Heart left ventricle (tissue), 16 donors: ENCODE data around the gene KIAA0825. TPM values are rescaled to one million over a fixed set of nuclear protein-coding genes. Genes with fewer than 3 reads are reported as not detected.

Source experiments
- ATAC-seq, 4 donors: fragments of 200-7000 bp; cut with Tn5 transposase; one replicate each; pipeline ENCODE4 v1.9.1; 2020 to 2022; ENCODE audit warnings: moderate library complexity in 4 of 4, mild to moderate bottlenecking in 3 of 4, moderate number of reproducible peaks in 1 of 4
- DNase-seq, 5 donors: peaks; one replicate each; pipeline ENCODE4 v3.0.0-alpha.2; 2020
- H3K27ac ChIP-seq, 12 donors: fragments of 200-600 bp; sonication (generic) in 4 of 12; one replicate each; pipeline versions ENCODE4 v1.5.0 to v1.8.0; 2016 to 2022; ENCODE audit warnings: mild to moderate bottlenecking in 2 of 12
- H3K27me3 ChIP-seq, 9 donors: fragments of 200-600 bp; sonication (generic) in 2 of 9; one replicate each; pipeline versions ENCODE4 v1.5.1 to v1.8.0; 2016 to 2022; ENCODE audit warnings: mild to moderate bottlenecking in 3 of 9
- H3K36me3 ChIP-seq, 9 donors: fragments of 200-600 bp; sonication (generic) in 2 of 9; one replicate each; pipeline versions ENCODE4 v1.5.0 to v1.8.0; 2018 to 2022; ENCODE audit warnings: mild to moderate bottlenecking in 2 of 9
- H3K4me1 ChIP-seq, 12 donors: fragments of 200-600 bp; sonication (generic) in 4 of 12; one replicate each; pipeline versions ENCODE4 v1.5.0 to v1.8.0; 2016 to 2022; ENCODE audit warnings: mild to moderate bottlenecking in 3 of 12
- H3K4me3 ChIP-seq, 12 donors: fragments of 200-600 bp; sonication (generic) in 4 of 12; one replicate each; pipeline versions ENCODE4 v1.5.0 to v1.8.0; 2017 to 2022; ENCODE audit warnings: mild to moderate bottlenecking in 9 of 12, moderate library complexity in 4 of 12
- H3K9me3 ChIP-seq, 12 donors: fragments of 200-600 bp; sonication (generic) in 4 of 12; one replicate each; pipeline versions ENCODE4 v1.5.0 to v1.8.0; 2016 to 2022; ENCODE audit warnings: mild to moderate bottlenecking in 1 of 12
- POLR2A ChIP-seq, 2 donors: fragments of 450-650 bp; IDR thresholded peaks; one replicate each; pipeline ENCODE4 v1.6.1; 2017; ENCODE audit warnings: antibody characterized with exemption in 2 of 2, mild to moderate bottlenecking in 2 of 2, moderate library complexity in 2 of 2
- WGBS, 4 donors: extraction: QIAGEN DNeasy Blood & Tissue Kit in 2 of 4; methylation state at CpG; one replicate each; pipeline versions ENCODE4 v1.1.5 to v1.1.7; 2013 to 2018; 5-methylcytosine and 5-hydroxymethylcytosine counted together
- intact Hi-C, 10 donors: fragments of 100-400 bp; cut with DNase I; formaldehyde crosslinking; loops; one replicate each; pipeline versions ENCODE4 v1.11.1 to v1.14.2; 2022
- polyA plus RNA-seq, 2 donors: library from polyadenylated mRNA; stranded (reverse); fragments of 200-250 nt; gene quantifications; one replicate each; pipeline ENCODE4 v1.2.3, GENCODE V29; 2013
- total RNA-seq, 9 donors: library from RNA; depleted of rRNA in 2 of 9; stranded (reverse); fragments of >200 nt in 2 of 9; fragmentation: NEBNext Ultra II Directional in 3 of 9; extraction: Animal tissue kit (Norgen Biotek cat#: 25700) in 3 of 9; gene quantifications; one replicate each; pipeline versions ENCODE4 v1.1.0 to v1.2.4, GENCODE V29; 2016 to 2023
- TF ChIP-seq, protein P1 (sequence below), 12 donors: fragments of 200-600 bp; sonication (generic) in 4 of 12; IDR thresholded peaks; one replicate each; pipeline versions ENCODE4 v1.5.0 to v1.8.0; 2018 to 2022; ENCODE audit warnings: antibody characterized with exemption in 12 of 12, mild to moderate bottlenecking in 5 of 12
- donor health status: ischemic (EF 13 %, LVEDD 7.1; RV severe dilation, severe dysfunction).
- donor health status: healthy with polysubstance abuse.
- donor health status: DM: no; HTN: yes; CAD: no.
- donor health status: DM: no; HTN: no; CAD: no.
- donor health status: ischemic (EF 25% LVEDD 6.9; RV normal size, moderate dysfunction).
- donor health status: ischemic (EF 25% LVEDD 5.7; RV mildly dilated, moderate dysfunction).
- donor health status: healthy.
- donor health status: DM: yes; HTN: yes; CAD: no.
- donor health status: ischemic (EF 35%, LVEDD 5.7; RV mildly dilated, moderate dysfunction).
- donor health status: nonischemic (EF 11% LVEDD 7.7; RV severe dilation, severe dysfunction).
- donor health status: DM: yes; HTN: yes; CAD: no.
- donor health status: PGD.
- donor health status: ischemic (EF 29% LVEDD 5.4; RV normal size, mild dysfunction).
- donor health status: nonischemic (EF 23%, LVEDD 6.1; RV moderate dilation, normal function).

The KIAA0825 gene
- total and polyA plus RNA-seq, 11 donors = 0.27 to 4.1 (median 2.4) TPM

- 84 to 89% (median 85%) methylated on average over 3 of the region's 3 CpGs for WGBS, 4 donors
- no peak overlapping the region for H3K4me3 ChIP-seq
- no peaks in the 10 kb centered on the region for H3K9me3 ChIP-seq
- no peaks in the 10 kb centered on the region for H3K27me3 ChIP-seq
- ATAC-seq (no peak), DNase-seq (no peak)
- H3K27ac ChIP-seq = no peak overlapping the region
- no peaks in the 10 kb centered on the region for H3K4me1 ChIP-seq
- intact Hi-C loops = loop anchor here in 1 of 10 donors (10.0 kb wide), 1 partner anchor 341 kb away; no protein-coding TSS in a partner anchor
- H3K36me3 ChIP-seq = no peaks in the 10 kb centered on the region
- TF ChIP-seq, protein P1, sequence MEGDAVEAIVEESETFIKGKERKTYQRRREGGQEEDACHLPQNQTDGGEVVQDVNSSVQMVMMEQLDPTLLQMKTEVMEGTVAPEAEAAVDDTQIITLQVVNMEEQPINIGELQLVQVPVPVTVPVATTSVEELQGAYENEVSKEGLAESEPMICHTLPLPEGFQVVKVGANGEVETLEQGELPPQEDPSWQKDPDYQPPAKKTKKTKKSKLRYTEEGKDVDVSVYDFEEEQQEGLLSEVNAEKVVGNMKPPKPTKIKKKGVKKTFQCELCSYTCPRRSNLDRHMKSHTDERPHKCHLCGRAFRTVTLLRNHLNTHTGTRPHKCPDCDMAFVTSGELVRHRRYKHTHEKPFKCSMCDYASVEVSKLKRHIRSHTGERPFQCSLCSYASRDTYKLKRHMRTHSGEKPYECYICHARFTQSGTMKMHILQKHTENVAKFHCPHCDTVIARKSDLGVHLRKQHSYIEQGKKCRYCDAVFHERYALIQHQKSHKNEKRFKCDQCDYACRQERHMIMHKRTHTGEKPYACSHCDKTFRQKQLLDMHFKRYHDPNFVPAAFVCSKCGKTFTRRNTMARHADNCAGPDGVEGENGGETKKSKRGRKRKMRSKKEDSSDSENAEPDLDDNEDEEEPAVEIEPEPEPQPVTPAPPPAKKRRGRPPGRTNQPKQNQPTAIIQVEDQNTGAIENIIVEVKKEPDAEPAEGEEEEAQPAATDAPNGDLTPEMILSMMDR (IDR thresholded peaks at IDR 0.05) = no peak
- TF ChIP-seq POLR2A (IDR thresholded peaks at IDR 0.05) = no peak
Measured at GRCh38 chr5:94505327-94506068, 112.9 kb downstream of the KIAA0825 start.

GRCh38 chr5:94503677-94504076 lies 114.7 kb downstream of the KIAA0825 start:
- Histone ChIP-seq H3K4me1 (no peaks in the 10 kb centered on the region), H3K4me3 (no peak overlapping the region), H3K27ac (no peak overlapping the region), H3K9me3 (no peaks in the 10 kb centered on the region), H3K36me3 (no peaks in the 10 kb centered on the region), H3K27me3 (no peaks in the 10 kb centered on the region)
- no peak for ATAC-seq
- no peak for DNase-seq
- intact Hi-C loops = loop anchor here in 1 of 10 donors (10.0 kb wide), 1 partner anchor 339 kb away; no protein-coding TSS in a partner anchor
- TF ChIP-seq, protein P1 (IDR thresholded peaks at IDR 0.05) = no peak
- TF ChIP-seq POLR2A (IDR thresholded peaks at IDR 0.05) = no peak
- 88 to 100% (median 96%) methylated on average over 1 of the region's 1 CpG for WGBS, 4 donors

DNA sequence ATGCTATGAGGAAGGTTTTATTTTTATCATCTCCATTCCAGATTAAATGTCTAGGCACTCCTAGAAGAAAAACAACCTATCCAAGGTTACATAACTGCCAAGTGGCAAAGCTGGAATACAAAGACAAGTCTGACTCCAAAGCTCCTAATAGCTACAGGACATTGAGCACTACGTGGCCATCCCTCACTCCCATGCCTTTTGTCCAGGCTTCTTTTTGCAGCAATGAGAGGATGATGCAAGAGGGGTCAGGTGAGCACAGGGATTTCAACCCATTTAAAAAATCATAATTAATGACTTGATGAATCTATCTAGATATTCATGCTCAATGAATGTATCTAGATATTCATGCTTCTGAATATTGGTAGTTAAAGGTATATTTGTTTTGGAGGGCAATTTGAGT lies 117.0 kb downstream of the KIAA0825 start:
- Histone ChIP-seq H3K9me3 (no peaks in the 10 kb centered on the region), H3K36me3 (no peaks in the 10 kb centered on the region), H3K4me1 (no peaks in the 10 kb centered on the region), H3K4me3 (no peak overlapping the region), H3K27ac (no peak overlapping the region), H3K27me3 (no peaks in the 10 kb centered on the region)
- intact Hi-C loops = loop anchor here in 1 of 10 donors (10.0 kb wide), 1 partner anchor 337 kb away; no protein-coding TSS in a partner anchor
- no peak for ATAC-seq
- WGBS, 4 donors = 59 to 82% (median 74%) methylated on average over 1 of the region's 1 CpG
- no peak for DNase-seq
- TF ChIP-seq, protein P1 (IDR thresholded peaks at IDR 0.05) = no peak
- TF ChIP-seq POLR2A (IDR thresholded peaks at IDR 0.05) = no peak

- DNase-seq (no peak), ATAC-seq (no peak)
- intact Hi-C loops = loop anchor here in 1 of 10 donors (10.0 kb wide), 1 partner anchor 335 kb away; no protein-coding TSS in a partner anchor
- Histone ChIP-seq H3K27me3 (no peaks in the 10 kb centered on the region), H3K4me3 (no peak overlapping the region), H3K9me3 (no peaks in the 10 kb centered on the region), H3K36me3 (no peaks in the 10 kb centered on the region), H3K4me1 (no peaks in the 10 kb centered on the region), H3K27ac (no peak overlapping the region)
- 97 to 98% (median 97%) methylated on average over 3 of the region's 3 CpGs for WGBS, 4 donors
- TF ChIP-seq, protein P1 (IDR thresholded peaks at IDR 0.05) = no peak
- no peak for TF ChIP-seq POLR2A (IDR thresholded peaks at IDR 0.05)
Measured at GRCh38 chr5:94499806-94500205, 118.6 kb downstream of the KIAA0825 start.
